HG02970 (cell line): ENCODE measurements around the gene SSPN.

ENCODE experiments used
- ATAC-seq: cut with Tn5 transposase; IDR thresholded peaks from one replicate; pipeline ENCODE4 v1.9.1; 2021; ENCODE audit warnings: mild to moderate bottlenecking, moderate library complexity, moderate number of reproducible peaks; ENCODE audit not compliant: unreplicated experiment, low FRiP score

The SSPN gene

DNA sequence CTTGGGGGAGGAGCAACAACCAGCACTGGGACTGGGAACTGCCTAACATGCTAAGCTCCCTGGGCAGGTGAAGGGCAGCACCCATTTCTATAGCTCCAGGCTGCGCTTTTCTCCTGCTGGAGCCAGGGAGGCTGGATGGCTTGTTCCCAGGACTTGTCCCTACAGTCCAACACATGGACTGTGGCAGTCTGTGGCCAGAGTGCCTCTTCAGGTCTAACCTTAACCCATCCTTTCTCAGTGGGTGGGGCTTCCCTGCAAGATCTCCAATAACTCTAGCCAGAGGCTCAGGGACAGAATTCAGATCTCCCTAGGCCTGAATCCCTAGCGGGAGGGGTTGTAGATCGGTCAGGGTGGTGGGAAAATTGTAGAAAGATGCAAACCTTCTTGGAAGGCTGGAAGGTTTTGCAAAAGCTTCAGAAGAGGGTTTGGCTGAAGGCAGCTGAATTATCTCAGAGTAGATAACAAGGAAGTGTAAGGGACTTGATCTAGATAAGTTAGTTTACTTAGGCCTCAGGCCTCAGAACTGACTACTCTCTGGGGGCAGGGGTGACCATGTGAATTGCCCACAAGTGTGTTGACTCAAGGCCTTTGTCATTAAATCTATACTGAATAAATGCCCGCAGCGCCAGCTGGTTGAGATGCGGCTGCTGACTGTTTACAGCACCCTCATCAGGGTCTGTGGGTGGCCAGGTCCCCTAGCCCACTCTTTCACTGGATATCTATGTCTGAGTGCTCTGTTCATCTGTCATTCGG, 60.7 kb downstream of the SSPN start:
- ATAC-seq: no peak

DNA sequence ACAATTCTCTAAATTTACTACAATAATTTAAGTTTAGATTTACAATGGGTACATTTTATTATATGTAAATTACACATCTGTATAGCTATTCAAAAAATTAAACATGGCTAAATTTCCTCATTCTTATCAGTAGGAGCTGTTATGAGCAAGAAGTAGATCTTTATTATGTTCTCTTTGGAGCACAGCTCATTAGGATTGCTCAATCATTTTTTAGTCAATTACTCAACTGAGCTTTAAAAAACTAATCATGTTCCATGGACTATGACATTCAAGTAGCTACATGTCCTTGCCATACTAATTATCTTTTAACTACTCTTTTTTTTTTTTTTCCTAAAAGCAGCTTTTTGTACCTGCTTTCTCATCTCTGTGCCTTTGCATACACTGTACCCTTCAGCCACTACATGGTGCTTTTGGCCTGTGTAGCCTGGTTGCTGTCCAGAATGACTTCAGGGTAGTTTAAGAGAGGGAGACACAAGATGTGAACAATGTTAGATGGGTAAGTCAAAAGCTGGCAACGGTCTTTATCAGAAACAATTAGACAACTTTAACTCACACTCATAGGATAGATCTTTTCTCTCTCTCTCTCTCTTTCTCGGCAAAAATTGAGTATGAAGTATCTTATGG, 69.0 kb downstream of the SSPN start:
- ATAC-seq: no peak

DNA sequence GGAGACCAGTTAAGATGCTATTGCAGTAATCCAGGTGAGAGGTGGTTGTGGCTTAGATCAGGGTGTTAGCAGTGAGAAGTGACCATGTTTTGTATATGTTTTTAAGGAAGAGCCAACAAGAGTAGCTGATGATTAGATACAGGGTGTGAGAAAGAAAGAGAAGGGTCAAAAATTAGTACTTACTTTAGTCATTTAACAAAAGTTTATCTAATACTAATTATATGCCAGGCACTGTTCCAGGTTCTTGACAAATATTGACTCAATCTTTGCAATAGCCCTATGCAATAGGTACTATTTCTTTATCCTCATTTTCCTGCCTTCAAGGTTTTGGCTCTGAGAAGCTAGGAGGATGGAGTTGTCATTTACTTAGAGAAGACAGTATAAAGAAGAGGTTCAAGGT, 70.2 kb downstream of the SSPN start:
- ATAC-seq: no peak

DNA sequence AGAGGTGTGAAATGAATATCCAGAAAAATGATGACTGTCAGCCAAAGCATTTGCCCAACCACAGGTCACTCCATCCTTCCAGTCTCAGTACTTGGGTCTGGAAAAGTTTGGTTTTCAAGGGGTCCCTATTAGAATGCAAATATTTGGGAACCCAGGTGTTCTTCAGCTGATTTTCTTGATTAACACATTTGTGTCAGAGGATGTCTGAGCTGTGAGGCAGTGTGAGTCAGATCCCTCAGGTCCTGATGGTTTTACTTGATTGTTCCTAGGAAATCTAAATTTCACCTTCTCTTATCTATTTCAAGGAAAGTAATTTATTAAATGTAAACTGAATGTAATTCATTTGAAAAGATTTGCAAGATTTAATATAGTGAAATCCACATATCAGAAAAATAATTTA, 71.5 kb downstream of the SSPN start:
- no peak for ATAC-seq

DNA sequence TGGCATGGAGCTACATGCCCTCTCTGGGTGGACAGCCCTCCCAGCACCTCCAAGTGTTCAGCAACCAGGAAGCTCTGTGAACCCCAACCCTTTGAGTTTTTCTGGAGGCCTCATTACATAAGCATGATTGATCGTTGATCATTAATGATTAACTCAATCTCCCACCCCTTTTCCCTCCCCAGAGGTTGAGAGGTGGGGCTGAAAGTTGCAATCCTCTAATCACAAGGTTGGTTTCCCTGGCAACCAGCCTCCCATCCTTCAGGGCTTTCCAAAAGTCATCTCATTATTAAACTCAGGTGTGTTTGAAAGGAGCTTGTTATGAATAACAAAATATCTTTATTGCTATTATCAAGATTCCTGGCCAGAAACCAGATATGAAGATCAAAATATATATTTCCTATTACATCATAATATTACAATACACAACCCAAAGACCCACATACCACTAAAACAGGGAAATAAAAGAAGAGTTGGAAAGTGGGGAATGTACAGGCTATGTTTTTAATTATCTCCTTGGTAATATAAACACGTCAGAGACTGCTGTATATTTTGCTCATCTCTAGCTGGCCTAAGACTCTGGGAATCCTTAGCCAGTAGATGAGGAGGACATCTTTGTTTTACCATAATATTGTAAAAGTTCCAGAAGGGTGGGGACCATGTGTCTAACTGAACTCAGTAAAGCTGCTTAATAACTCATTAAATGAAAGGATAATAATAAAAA, 73.6 kb downstream of the SSPN start:
- ATAC-seq: no peak

DNA sequence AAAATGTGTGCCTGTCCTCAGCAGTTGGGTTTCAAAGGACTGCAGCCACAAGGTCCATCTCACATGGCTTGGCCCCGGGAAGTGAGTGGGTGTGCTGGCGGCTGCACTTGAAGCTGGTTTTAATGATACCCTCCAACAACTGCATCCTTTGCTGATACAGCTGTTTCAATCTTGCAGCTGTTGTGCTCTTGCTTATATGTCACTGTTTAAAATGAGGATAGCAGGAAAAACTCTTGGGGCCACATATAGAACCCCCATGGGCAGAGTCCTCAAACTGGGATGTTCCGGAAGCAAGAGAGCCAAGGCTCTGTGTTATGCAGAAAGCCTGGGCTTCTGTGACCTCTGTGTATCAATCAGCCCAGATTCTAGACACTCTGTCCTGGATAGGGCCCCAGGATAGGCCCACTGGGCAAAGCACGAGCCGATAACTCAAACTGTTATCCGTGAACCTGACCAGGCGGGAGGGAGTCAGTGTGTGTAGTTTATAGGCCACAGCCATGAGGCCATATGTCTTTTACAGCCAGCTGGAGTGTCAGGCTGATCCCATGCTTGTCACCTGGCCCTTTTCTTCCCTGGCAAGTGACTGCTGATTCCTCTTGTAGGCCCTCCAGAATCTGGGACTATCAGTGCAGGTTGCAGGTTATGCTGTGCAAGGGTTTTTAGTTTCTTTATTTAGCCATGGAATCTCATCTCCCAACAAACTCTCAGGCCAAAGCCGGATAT, 74.3 kb downstream of the SSPN start:
- no peak for ATAC-seq

DNA sequence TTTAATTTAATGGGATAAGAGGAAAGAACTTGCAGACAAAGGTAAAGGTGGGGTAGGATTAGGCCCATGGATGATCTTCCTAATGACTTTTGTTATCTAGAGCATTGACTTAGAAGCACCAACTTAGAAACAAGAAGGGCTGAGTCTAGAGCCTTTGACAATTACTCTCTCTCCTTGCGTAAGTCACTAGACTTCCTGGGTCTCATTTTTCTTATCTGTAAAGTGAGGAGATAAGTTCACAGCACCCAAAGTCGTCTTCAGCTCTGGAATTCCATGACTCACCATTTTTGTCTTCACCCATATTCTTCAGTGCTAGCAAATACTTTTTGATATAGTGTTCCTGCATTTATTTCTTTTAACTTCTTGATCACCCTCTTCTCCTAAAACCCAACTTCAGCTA, 75.7 kb downstream of the SSPN start:
- ATAC-seq: no peak

DNA sequence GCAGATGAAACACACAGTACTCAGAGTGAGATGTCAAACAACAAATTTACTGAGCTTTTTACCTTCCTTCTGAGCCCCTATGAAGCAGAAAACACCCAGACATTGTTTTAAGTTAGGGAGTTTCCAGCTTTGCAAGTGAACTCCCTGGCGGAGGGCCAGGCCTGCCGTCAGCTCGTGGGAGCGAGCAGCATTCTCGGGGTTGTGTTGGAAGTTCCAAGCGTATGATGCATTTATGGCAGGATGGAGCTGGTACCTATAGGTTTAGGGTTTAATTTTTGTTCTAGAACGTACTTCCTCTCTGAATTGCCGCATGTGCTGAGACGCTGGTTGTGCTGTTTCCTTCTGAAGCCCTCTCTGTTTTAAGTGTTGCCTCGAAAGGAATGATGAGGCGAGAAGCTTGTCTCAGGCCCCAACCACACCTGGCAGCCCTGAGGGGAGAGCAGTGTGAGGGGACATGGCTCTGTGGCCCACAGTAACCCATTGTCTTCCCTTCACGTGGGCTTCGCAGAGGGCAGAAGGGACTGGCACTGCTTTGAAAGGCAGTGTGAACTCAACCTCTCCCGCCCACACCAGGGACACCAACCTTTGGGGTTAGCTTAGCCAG, 76.6 kb downstream of the SSPN start:
- no peak for ATAC-seq

DNA sequence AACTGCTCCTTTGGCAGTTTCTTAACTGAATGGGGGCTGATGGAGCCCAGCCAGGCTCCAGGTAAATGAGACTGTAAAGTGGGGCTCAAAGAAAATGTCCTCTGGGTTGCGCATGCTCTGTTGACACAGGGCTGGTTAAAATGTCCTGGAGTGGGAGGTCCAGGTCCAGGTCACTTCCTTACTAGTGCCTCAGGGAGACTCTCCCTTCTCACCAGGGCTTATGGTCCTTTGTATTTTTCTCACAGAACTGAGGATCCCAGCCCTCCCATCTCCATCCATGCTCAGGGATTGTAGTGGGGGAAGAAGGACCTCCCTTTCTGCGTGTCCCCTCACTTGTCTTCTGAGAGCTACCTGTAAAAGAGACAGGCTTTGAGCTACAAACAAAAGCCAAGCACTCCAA, 77.5 kb downstream of the SSPN start:
- no peak for ATAC-seq

DNA sequence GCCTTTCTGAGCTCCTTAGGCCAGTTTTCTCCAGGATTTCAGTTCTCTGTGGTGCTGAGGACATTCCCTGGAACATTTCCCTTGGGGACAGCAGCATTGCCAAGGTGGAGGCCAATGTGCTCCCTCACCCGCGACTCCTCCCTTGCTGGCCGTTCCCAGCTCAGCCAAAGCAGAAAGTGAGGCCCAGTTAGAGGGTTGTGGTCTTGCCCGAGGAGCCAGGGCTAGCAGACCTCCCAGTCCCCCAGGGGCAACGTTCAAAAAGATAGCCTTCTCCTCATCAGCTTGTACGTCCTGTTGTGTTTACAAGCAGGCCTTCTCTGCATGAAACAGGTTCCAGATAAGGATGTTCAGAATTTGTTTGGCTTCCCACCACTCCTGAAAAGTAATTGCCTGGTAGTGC, 78.4 kb downstream of the SSPN start:
- no peak for ATAC-seq

DNA sequence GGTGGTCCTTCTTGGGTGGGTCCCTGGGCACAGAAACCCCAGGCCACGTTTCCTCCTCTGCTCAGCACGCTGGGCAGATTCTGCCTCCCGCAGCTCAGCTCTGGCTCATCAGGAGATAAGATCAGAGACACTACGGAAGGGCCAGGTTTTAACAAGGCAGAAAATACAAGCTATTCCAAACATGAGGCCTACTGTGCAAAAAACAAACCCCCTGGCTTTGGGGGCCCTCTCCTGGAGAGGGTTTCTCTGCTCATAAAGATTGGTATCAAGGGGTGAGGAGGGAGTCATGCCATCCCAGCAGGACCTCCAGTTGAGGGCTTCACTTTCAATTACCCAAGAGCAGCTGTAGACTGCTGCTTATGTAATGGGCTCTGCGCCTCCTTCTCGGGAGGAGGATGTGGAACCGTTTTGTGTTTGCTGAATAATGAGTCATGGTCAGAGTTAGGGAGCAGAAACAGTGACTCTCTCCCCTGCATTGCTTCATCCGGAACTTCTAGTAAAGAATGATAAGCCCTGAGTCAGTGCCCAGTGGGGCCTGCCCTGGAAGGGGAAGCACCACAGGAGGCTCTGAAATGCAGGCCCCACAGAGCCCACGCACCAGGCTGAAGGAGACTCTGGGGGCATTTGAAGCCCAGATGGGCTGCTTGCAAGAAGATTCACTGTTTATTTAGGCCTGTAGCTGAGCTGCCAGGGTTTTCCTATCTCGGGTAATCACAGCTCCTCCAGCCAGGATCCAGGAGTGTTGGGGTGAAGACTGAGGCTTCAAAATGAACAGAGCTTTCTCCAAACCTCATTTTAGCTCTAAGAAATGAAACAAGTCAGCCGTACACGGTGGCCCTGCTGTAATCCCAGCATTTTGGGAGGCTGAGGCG, 79.3 kb downstream of the SSPN start:
- peak; percentile 79 for ATAC-seq

DNA sequence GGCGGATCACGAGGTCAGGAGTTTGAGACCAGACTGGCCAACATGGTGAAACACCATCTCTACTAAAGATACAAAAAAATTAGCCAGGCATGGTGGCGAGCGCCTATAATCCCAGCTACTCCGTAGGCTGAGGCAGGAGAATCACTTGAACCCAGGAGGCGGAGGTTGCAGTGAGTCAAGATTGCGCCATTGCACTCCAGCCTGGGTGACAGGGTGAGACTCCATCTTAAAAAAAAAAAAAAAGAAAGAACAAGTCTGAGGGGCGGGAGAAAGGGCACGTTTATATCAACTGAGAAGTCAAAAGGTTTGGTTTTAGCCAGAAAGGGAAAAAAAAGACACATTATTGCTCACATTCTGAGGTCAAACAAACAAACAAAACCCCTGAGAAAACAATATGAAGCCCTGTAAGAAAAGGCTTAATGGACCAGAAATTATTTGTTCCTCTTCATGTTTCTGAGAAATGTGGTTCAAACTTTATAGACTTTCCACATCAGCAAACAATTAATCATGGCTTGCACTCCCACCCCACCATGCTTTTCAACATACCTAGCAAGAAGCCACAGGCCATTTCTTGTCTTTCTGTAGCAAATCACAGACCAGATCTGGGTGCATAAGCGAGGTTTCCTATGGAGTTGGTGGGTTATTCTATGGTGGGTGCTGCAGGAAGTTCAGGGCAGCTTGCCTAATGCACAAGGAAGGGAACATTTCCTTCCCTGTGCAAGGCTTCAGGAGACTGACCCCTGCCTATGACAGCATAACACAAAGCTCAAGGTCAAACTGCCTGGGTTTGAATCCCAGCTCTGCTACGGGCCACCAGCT, 80.1 kb downstream of the SSPN start:
- ATAC-seq: no peak

DNA sequence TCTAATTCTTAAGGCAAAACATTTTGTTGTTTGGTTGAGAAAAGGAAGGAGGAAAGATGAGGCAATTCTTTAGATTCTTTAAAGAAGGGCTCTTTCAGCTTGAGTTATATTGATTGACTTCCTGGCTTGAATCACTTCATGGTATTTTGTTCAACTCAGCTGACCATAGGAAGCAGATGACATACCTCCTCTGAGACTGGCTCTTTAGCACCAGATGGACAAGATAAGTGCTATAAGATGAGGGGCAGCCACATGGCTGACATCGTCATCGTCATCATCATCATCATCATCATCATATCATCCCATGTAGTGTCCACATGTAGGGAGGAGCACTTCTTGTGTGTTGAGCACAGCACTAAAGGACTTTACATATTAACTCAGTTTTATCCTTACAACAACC, 81.3 kb downstream of the SSPN start:
- ATAC-seq: no peak

DNA sequence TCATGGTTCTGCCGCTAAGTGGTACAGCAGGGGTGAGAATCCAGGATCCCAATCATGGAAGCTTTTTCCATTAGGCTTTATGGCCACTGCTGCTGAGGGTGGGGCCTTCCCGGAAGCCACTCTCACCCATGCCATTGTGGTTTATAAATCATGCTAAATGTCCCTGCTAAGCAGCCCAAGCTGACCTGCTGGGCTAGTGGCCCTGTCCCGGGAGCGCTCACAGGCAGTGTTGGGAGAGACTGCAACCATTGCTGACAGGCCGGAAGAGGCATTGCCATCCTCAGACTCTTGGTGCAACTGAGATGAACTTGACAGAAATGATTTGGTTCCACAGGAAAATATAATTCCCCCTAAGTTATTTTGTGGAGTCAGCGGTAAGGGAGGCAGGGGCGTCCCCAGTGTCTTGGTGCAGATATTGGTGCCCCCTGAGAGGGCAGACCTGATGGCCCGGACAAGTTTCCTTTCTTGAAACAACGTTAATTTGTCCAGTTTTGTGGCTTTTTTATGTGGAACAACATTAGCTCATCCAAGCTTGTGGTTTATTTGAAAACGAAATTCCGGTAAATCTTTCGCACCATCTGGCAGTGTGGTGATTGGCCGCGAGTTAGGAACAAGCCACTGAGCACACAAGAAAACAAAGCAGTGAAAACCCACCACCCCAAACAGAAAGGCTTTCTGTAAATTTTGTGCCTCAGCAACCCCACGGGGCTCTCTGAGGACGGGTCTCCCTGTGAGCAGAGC, 82.3 kb downstream of the SSPN start:
- no peak for ATAC-seq

DNA sequence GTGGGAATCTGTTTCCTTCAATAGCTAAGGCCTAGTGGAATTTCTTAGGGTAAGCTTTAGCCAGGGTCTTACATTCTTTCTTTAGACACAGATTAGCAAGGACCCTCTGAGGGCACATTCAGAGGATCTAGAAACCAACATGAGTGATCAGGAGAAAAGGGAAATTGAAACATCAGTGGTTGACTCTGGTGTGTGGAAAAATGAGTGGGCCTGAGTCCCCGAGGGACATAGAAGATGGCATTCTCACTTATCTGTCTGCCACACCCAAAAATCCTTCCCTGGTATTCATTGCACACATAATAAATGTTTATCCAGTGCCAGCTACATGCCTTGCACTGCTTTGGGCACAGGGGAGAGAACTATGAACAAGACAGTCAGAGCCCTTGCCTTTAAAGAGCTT, 82.9 kb downstream of the SSPN start:
- ATAC-seq: no peak

DNA sequence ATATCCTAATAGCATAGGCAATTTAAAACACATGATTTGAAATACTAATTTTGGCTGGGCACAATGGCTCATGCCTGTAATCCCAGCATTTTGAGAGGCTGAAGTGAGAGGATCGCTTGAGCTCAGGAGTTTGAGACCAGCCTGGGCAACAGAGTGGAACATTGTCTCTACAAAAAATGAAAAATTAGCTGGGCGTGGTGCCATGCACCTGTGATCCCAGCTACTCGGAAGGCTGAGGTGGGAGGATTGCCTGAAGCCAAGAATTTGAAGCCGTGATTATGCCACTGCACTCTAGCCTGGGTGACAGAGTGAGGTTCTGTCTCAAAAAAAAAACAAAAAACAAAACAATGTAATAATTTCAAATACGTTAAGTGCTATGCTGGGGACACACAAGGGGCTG, 83.3 kb downstream of the SSPN start:
- ATAC-seq: no peak

DNA sequence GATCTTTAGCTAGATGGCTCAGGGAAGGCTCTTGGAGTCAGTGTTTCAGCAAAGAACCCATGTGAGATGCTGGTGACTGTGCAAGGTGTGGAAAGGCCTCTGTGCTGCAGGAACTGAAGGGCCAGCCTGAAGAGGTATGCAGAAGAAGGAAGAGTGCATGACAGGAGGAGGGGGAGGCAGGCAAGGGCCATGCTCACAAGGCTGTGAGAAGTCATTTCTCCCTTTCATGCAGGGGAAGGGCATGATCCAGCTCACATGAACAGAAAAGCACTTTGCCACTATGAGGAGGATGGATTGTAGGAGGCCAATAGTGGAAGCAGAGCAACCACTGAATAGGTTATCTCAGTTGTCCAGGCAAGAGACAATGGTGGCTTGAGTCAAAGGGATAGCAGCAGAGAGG, 83.7 kb downstream of the SSPN start:
- no peak for ATAC-seq

DNA sequence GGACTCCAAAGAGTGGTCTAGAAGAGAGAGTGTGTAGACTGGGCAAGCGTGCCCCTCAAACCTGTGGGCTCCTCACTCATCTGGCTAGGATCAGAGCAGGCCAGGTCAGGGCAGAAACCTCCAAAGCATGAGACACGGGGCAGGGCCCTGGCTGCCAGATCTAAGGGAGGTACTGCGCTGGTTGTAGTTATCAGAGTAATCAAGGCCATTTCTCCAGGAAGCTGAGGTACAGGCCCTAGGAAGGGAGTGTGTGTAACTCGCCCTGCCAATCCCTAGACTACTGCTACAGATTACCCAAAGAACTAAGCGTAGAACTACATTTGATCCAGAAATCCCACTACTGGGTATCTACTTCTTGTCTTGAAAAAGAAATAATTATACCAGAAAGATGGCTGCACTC, 84.5 kb downstream of the SSPN start:
- no peak for ATAC-seq
